Kasumi-1 (cell line): ENCODE measurements around the gene HOXC4.
"Not testable (repeated sequence)": the region's sequence is repeated elsewhere in the genome, so short reads cannot be mapped to it uniquely, and the experiment has no call there.

Experiments used
- DNase-seq, 2 experiments: peaks; one replicate each; lab custom pipeline; 2025; lab: John Stamatoyannopoulos, UW

The HOXC4 gene

GRCh38 chr12:54092943-54093342 is 39.3 kb downstream of the HOXC4 start:
- not testable (repeated sequence) for DNase-seq

- DNase-seq: not testable (repeated sequence)
These were observed 42.3 kb downstream of the HOXC4 start for GRCh38 chr12:54095928-54096327.

- not testable (repeated sequence) for DNase-seq
These were observed 45.0 kb downstream of the HOXC4 start for GRCh38 chr12:54098644-54099043.

- not testable (repeated sequence) for DNase-seq
These were observed 47.0 kb downstream of the HOXC4 start for GRCh38 chr12:54100588-54100987.

GRCh38 chr12:54102223-54102622 is 48.6 kb downstream of the HOXC4 start:
- not testable (repeated sequence) for DNase-seq

GRCh38 chr12:54103827-54104226 is 50.2 kb downstream of the HOXC4 start:
- not testable (repeated sequence) for DNase-seq
